HG03571 (cell line): ENCODE results near the gene MPL.

ENCODE experiments used
- ATAC-seq: cut with Tn5 transposase; IDR thresholded peaks from one replicate; pipeline ENCODE4 v1.9.1; 2021; ENCODE audit not compliant: unreplicated experiment

Gene MPL

DNA sequence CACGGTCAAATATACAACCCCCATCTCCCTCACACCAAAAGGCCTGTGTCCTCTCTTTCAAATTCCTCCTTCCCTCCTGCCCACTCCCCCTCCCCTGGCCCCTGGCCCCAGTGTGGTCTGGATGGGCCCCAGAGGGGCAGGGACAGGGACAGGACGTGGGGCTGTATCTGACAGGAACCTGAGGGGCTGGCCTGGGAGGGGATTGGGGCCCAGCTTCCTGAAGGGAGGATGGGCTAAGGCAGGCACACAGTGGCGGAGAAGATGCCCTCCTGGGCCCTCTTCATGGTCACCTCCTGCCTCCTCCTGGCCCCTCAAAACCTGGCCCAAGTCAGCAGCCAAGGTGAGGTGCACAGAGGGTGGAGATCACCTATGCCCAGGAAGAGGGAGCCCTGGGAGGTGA, at the start of gene MPL:
Gene MPL, plus strand, starts transcription at position 231 of the 400 bp plus-strand sequence. Its CDS starts 31 bp downstream, at position 262.
- ATAC-seq, result no peak

DNA sequence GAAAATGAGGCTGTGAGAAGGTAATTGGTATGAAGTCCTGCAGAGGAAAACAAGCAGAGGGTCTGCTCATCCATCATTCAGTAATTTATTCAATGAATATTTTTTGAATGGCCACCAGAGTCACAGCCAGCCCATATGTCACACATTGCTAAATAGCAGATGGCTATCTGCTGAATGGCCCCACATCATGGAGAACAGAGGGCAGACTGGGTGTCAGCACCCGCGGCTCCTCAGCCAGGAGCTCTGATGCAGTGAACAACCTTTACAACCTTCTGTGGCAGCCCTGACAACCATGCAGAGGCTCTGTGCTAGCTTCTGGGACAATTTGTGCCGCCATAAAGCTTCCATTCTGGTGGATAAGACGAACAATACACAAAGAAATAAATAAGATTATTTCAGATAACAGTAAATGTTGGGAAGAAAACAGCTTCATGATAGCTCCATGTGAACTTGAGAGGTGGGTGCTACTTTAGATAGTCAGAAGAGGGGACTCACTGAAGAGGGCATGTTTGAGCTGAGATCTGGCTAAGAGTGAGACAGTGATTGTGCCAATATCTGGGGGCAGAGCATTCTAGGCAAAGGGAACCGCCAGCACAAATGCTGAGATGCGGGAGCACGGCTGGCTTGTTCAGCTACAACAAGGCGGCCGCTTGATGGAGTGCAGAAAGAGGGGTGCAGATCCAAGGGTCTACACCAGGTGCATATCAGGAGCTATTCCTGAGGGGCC, 49.4 kb upstream of the MPL start:
- no peak for ATAC-seq

DNA sequence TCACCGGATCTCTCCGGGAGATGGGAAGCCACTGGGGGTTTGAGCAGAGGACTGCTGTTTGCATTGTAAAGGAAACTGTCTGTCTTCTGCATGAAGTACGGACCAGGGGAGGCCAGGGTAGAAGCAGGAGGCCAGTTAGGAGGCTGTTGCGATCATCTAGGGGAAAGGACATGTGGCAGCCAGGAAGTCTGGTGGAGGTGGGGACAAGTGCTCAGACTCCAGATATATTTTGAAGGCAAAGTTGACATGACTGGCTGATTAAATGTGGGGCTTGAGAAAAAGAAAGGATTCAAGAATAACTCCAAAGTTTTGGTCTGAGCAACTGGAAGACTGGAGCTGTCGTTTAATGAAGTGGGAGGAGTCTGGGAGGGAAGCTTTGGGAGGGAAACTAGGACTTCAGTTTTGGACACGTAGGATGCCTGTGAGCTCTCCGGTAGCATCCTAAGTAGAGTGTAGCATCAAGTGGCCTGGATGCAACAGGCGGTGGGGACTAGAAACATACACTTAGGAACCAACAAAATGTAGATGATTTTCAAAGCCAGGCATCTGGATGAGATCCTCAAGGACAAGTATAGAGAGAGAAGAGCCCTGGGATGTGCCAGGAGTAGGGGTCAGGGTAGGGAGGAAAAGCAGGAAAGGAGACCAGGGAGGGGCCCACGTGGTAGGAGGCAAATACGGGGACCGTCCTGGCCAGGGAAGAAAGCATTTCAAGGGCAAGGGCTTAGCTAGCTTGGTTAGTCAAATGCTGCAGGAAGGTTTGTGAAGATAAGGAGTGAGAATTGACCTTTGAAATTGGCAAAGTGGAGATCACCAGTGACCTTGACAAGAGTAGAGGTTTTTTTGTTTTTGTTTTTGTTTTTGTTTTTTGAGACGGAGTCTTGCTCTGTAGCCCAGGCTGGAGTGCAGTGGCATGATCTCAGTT, 48.6 kb upstream of the MPL start:
- no peak for ATAC-seq

DNA sequence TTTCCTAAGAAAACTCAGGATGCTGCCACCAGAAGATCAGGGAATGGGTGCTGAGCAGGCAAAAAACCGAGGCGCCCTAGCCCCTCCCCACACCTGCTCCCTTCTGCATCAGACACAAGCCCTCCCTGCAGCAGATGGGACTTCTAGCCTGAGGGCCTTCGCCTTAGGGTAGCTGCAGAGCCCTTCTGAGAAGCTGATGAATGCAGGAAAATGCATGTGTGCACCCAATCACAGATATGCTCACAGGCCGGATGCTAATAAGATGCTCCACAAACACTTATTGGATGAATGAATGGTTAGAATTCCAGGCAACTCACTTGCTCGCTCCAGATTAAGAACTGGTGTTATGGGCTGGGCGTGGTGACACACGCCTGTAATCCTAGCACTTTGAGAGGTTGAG, 45.4 kb upstream of the MPL start:
- no peak for ATAC-seq

DNA sequence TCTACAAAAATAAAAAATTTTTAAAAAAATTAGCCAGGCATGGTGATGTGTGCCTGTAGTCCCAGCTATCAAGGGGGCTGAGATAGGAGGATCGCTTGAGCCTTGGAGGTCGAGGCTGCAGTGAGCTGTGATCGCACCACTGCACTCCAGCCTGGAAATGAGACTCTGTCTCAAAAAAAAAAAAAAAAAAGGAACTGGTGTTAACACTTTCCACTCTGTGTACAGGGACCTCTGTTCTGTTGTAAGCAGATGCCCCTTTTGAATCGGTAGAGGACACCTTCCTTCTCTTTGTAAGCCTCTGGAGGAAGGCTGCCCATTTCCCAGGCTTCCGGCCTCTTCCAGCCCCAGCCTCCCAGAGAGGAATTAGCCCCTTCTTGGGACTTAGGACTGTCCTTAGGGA, 44.9 kb upstream of the MPL start:
- no peak for ATAC-seq

DNA sequence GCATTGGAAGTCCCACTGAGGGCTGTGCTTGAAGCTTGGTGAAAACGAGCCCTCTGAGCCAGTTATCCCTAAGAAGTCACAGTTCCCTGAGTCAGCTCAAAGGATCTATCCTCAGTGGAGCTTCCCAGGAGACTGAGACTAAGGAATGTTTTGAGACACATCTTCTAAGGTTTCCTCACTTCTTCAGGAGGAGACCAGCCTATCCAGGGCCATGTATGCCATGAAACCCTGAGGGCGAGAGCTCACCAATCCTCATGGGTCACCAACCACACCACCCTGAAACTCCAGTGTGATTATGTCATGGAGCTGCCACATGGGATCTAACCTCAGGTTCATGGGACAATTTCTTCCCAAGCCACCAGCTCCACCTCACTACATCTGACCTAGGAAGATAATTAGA, 44.4 kb upstream of the MPL start:
- no peak for ATAC-seq

DNA sequence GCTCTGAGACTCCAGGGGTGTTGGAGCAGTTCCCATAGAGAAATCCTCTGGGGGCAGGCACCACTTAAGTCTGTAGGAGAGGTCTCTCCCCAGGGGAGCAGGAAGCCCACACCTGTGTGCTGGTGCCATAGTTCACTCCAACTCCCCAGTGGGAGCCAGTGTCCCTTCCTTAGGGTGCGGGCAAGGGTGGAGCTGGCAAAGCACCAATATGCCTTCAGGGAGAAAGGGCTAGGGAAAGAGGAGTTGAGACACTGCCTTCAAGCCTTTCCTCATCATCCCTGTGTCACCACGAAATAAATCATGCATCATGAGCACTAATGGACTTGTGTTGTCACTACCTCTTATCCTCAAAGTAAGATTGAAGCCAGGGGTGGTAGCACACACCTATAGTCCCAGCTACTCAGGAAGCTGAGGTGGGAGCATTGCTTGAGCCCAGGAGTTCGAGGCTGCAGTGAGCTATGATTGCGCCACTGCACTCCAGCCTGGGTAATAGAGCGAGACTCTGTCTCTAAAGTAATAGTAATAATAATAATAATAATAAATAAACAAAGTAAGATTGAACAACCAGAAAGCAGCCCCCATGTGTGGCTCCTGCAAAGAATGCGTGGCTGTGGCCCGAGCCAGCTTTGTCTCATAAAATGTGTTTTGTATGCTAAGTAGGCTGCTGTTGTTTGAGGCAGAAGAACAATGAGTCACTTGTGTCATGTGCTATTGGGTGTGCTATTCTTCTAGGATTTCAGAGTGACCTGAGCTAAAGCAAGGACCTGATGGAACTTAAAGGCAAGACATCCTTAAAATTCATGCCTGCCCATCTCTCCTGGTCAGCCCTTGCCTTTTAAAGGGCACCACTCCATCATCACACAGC, 43.5 kb upstream of the MPL start:
- no peak for ATAC-seq

DNA sequence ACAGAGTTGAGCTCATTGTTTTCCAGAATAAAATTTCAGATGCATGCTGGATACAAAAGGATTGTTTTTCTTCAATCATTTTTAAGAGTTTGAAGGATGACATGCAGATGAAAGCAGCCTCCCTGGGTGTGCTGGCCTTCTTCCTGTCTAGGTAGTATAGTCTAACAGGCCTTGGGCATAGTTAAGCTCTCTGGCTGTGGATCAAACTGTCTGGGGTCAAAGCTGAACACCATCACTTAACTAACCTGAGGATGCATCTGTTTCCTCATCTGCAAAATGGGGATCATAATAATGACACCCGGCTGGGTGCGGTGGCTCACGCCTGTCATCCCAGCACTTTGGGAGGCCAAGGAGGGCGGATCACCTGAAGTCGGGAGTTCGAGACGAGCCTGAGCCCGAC, 42.9 kb upstream of the MPL start:
- ATAC-seq, result no peak

DNA sequence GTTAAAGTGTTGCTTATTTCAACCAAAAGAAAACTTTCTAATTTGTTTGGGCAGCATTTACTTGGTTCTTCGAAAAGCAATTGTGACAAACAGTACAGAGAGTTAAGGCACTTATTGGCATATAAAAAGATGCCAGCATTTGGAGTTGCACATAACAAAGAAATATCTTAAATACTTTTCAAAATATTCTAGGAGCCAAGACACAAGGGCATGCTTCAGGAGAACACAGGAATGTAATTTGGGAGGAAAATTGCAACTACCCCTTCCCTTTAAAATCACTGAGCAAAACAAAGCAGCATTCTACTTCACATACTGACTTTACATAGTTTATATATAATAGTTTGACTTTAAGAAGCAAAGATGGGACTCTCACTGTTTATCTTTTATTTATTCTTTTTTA, 41.4 kb upstream of the MPL start:
- no peak for ATAC-seq

DNA sequence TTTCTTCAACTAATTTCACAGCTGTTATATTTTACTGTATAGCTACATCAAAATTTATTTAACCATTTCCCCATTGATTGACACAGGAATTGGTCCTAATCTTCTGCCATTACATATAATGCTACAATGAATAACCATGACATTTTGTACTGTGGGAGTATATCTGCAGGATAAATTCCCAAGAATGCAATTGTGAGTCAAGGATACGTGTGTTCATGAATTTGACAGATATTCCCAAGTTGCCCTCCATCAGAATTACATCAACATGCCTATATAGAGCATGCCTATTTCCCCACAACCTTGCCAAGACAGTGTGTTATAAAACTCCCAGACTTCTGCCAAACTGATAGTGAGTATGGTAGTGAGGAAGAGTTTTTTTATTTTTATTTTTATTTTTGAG, 39.6 kb upstream of the MPL start:
- ATAC-seq, result no peak

DNA sequence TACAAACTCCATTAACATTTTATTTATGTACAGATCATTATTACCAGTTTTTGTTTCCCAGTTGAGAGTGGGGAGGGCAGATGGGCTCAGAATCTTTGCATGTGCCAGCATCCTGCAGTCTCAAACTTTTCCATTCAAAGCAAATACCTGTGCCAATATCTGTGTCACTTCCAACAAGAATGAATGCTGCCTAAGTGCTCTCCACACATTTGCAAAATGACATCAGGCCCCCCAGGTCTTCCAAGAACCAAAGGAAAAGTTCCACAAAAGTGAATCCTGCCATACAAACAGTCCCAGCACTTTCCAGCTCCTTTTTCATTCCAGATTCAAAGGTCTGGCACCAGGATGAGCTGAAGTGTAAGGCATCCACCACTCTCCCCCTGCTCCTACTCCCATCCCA, 38.5 kb upstream of the MPL start:
- no peak for ATAC-seq

DNA sequence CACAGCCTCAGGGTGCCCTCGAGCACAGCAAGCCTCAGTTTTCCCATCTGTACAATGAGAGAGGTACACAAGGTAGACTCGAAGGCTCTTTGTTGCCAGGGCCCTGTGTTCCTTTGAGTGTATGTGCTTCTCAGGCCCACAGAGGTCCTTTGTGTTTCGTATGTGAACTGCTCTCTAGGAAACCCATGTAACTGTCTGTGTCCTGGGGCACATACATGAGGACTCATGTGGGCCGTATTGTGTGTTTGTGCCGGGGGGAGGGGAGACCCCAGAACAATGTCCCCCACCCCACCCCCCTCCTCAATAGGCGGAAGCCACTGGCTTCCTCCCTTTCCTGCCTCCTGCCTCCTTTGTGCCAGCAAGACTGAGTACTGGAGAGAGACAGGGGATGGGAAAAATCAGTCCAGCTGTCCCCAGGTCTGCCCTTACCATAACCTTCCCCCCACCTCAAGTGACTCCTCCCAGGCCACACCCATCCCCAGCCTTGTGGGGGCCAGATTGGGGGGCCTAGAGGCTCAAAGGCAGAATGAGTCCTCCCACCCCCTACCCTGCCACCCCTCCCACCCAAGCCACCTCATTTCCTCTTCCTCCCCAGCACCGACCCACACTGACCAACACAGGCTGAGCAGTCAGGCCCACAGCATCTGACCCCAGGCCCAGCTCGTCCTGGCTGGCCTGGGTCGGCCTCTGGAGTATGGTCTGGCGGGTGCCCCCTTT, 37.1 kb upstream of the MPL start, which contains the start of gene TIE1:
Gene TIE1, plus strand, starts transcription at position 605 of the 717 bp plus-strand sequence. Its CDS starts 90 bp downstream, at position 695.
- ATAC-seq, result no peak

DNA sequence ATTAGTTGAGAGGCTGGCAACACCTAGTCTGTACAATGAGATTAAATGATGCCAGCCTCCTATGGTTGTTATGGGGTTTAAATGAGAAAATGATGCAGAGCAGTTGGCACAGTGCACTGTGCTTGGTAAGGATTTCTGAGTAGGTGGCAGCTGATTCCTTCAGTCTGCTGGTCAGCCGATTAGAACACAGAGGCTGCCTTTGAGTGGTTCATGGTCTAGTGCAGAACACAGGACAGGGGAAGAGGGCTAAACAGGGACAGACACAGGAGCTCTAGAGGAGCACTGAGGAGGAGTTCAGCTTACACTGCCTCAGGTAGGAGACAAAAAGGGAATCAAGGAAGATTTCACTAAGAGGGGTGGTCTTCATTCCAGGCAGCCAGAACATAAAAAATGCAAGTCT, 35.4 kb upstream of the MPL start:
- ATAC-seq, result no peak

DNA sequence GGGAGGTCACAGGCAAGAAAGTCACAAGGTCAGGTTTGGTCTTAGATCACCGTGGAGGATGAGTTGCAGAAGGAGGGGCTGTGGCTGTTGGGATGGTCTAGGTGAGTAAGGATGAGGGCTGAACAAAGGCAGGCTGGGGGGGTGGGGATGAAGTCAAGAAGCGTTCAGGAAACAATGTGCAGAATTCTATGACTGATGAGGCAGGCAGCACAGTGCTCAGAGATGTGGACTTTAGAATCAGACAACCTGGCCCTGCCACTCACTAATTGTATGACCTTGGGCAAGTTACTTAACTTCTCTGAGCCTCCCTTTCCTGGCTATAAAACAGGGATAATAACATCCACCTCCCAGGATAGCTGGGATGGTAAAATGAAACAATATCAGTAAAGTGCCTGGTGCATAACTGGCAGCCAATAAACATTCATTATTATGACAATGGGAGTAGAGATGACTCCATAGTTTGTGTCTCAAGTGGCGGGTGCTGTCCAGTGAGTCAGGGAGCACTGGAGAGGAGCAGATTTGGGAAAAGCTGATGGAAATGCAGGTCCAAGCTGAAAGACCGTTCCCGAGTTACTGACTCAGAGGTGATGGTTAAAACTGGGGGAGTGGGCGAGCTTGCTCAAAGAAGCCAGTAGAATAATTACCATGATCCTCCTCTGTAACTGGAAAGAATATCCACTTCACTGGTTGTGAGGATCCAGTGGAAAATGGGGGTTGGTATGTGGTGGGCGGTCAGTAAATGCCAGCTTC, 34.7 kb upstream of the MPL start:
- ATAC-seq, result no peak

DNA sequence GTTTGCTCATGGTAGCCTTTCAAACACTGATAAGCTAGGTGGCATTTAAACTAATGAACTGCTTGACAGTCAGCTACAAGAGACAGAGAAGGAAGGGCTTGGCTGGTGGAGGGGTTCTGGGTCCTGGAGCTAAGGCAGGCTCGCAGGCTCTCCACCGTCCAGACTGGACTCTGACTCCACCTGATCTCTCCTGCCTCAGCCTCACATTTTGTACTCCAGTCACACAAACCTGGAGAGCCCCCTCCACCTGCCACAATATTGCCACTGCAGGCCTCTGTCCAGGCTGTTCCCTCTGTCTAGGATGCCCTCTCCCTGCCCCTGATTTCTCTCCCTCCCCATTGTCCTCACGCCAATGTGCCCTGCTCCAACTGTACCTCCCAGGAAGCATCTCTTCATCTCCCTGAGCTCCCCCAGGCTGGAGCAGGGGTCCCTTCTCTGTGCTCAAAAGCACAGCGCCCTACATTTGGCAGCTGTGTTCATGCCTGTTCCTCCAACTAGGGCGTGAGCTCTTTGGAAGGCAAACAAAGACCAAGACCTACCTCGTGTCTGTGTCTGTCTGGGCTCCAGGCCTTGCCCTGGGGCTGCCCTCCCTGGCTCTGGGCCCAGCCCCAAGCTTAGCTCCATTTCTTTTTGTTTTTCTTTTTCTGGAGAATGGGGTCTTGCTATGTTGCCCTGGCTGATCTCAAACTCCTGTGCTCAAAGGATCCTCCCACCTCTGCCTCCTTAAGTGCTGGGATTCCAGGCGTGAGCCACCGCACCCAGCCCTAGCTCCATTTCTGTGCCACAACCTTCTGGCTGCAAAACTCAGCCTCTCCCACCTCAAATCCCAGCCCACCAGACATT, 33.9 kb upstream of the MPL start:
- ATAC-seq, result no peak

DNA sequence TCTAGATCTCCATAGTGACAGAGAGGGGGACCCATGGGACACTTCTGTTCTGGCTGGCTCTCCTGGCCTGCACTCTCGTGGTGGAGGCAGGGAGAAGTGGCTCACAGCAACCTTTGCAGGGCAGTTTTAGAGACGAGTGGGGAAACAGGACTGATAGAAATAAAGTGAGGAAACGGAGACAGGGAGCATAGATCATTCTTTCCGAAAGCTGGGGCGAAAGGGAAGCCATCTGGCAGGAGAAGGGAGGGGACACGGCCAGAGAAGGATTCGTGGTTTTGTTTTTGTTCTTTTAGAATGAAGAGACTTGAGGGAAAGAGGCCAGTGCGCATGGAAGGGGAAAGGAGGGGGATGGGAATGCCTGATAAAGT, 33.3 kb upstream of the MPL start:
- ATAC-seq, result no peak

DNA sequence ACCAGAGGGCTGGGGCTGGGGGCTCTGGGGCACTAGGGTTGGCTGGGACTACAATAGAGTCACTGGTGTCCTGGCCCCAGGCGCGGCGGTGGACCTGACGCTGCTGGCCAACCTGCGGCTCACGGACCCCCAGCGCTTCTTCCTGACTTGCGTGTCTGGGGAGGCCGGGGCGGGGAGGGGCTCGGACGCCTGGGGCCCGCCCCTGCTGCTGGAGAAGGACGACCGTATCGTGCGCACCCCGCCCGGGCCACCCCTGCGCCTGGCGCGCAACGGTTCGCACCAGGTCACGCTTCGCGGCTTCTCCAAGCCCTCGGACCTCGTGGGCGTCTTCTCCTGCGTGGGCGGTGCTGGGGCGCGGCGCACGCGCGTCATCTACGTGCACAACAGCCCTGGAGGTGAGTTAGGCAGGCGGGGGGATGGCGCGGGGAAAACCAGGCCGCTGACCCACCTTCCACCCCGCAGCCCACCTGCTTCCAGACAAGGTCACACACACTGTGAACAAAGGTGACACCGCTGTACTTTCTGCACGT, 32.8 kb upstream of the MPL start:
- ATAC-seq, result no peak

DNA sequence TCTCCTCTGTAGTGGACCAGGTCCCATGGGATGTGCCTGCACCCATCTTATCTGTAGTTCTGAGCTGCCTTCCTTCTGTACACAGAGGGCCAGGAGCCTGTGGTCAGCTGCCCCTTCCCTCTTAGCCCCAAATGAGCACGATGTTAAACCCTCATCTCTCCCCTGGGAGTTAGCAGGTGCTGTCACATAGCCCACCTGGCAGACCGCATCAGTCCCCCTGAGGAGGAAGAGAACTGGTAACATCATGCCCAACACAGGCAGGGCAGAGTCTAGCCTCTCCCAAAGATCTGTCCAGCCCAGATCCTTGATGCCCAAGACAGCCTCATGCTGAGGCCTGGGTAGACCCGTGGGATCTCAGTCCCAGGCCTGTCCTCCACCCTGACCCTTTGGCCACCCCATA, 32.2 kb upstream of the MPL start:
- no peak for ATAC-seq
